Endothelial cell of umbilical vein (primary cell): ENCODE measurements around the gene CNTNAP2. TPM values are rescaled to one million over a fixed set of nuclear protein-coding genes. Genes with fewer than 3 reads are reported as not detected.

Experiments
- BruUV-seq: library from RNA; stranded (reverse); fragments of 400-500 nt; replicated peaks from 2 replicates; lab custom pipeline; 2021; lab: Mats Ljungman, UMichigan
- CTCF ChIA-PET: fragments of 300-600, 350-600 bp; sonication (Branson Sonifier 250); formaldehyde crosslinking; loops from one replicate; lab custom pipeline; 2021; ENCODE audit warnings: antibody characterized with exemption, inconsistent platforms; lab: Charles Lee
- POLR2A ChIA-PET: fragments of 300-600, 350-600 bp; sonication (Branson Sonifier 250); formaldehyde crosslinking; loops from one replicate; lab custom pipeline; 2021; ENCODE audit warnings: antibody characterized with exemption, inconsistent platforms; lab: Charles Lee
- DNase-seq: peaks from one replicate; pipeline ENCODE4 v3.0.0-alpha.2; 2011; ENCODE audit warnings: low read depth, low spot score
- FAIRE-seq: peaks from 2 replicates; lab custom pipeline; 2011; peaks lifted over from hg19 to GRCh38; lab: Jason Lieb, UNC
- H2AFZ ChIP-seq: 2 replicates; pipeline ENCODE4 v1.6.0; 2012; ENCODE audit warnings: low read depth, low read length, control low read depth, inconsistent platforms
- H3K27ac ChIP-seq: 2 replicates; pipeline ENCODE4 v1.5.1; 2011; ENCODE audit warnings: low read depth, mild to moderate bottlenecking, control low read depth, low read length, moderate library complexity; ENCODE audit not compliant: insufficient read depth
- H3K27me3 ChIP-seq, 2 experiments: 2 replicates each; pipeline versions ENCODE4 v1.6.0 to v1.6.1; 2011; ENCODE audit warnings: low read length in 2 of 2, mixed read lengths in 1 of 2; ENCODE audit not compliant: control insufficient read depth in 2 of 2, insufficient read depth in 2 of 2
- H3K36me3 ChIP-seq, 2 experiments: 2 replicates in 1 of 2; 3 replicates in 1 of 2; pipeline ENCODE4 v1.5.1; 2011; ENCODE audit warnings: low read length in 2 of 2, mild to moderate bottlenecking in 1 of 2, moderate library complexity in 1 of 2; ENCODE audit not compliant: control insufficient read depth in 2 of 2, insufficient read depth in 2 of 2; ENCODE audit errors: extremely low read depth in 1 of 2
- H3K4me1 ChIP-seq: 3 replicates; pipeline ENCODE4 v1.5.1; 2011; ENCODE audit warnings: mild to moderate bottlenecking, low read length; ENCODE audit not compliant: control insufficient read depth, insufficient read depth; ENCODE audit errors: extremely low read depth
- H3K4me2 ChIP-seq: 2 replicates; pipeline ENCODE4 v1.6.1; 2011; ENCODE audit warnings: low read length, control low read depth, mixed read lengths; ENCODE audit not compliant: insufficient read depth
- H3K4me3 ChIP-seq, 3 experiments: fragments of 200-600 bp in 1 of 3; sonication (generic), shearing (Covaris generic) in 1 of 3; replicated peaks in 1 of 3; 2 replicates each; pipeline ENCODE4 v1.5.1; 2011 to 2016; ENCODE audit warnings: control low read depth in 3 of 3, low read length in 3 of 3, mild to moderate bottlenecking in 2 of 3, inconsistent platforms in 1 of 3, low read depth in 1 of 3, moderate library complexity in 1 of 3; ENCODE audit not compliant: insufficient read depth in 1 of 3
- H3K79me2 ChIP-seq: 2 replicates; pipeline ENCODE4 v1.6.0; 2012; ENCODE audit warnings: low read length, inconsistent platforms; ENCODE audit not compliant: control insufficient read depth, insufficient read depth
- H3K9ac ChIP-seq: replicated peaks from 2 replicates; pipeline ENCODE3; 2011; ENCODE audit warnings: low read length, control low read depth; ENCODE audit not compliant: insufficient read depth; ENCODE audit errors: extremely low read depth
- H3K9me1 ChIP-seq: replicated peaks from 3 replicates; pipeline ENCODE4 v1.6.0; 2011; ENCODE audit warnings: mild to moderate bottlenecking, low read length; ENCODE audit not compliant: control insufficient read depth, insufficient read depth; ENCODE audit errors: extremely low read depth
- H3K9me3 ChIP-seq: replicated peaks from 2 replicates; pipeline ENCODE4 v1.5.1; 2012; ENCODE audit warnings: low read length, inconsistent platforms; ENCODE audit not compliant: control insufficient read depth, insufficient read depth
- H4K20me1 ChIP-seq: replicated peaks from 2 replicates; pipeline ENCODE3; 2011; ENCODE audit warnings: mild to moderate bottlenecking, low read length; ENCODE audit not compliant: control insufficient read depth, insufficient read depth; ENCODE audit errors: extremely low read depth
- EZH2 ChIP-seq: IDR thresholded peaks from 2 replicates; pipeline ENCODE4 v1.6.1; 2012; ENCODE audit warnings: borderline replicate concordance, low read depth, mild to moderate bottlenecking, moderate library complexity, low read length, inconsistent platforms; ENCODE audit not compliant: severe bottlenecking
- FOS ChIP-seq: IDR thresholded peaks from 2 replicates; pipeline ENCODE4 v1.6.1; 2011; ENCODE audit warnings: mild to moderate bottlenecking, low read length, moderate library complexity, borderline replicate concordance; ENCODE audit not compliant: insufficient read depth
- GATA2 ChIP-seq: IDR thresholded peaks from 2 replicates; pipeline ENCODE4 v1.7.0; 2011; ENCODE audit warnings: low read depth, mild to moderate bottlenecking, moderate library complexity, mixed read lengths, low read length; ENCODE audit not compliant: insufficient read length, insufficient read depth
- JUN ChIP-seq: IDR thresholded peaks from 2 replicates; pipeline ENCODE4 v1.6.1; 2011; ENCODE audit warnings: borderline replicate concordance, low read depth; ENCODE audit not compliant: insufficient read length, insufficient read depth
- MYC ChIP-seq: IDR thresholded peaks from one replicate; pipeline ENCODE4 v1.6.1; 2011; ENCODE audit warnings: mild to moderate bottlenecking, low read depth, low read length
- POLR2A ChIP-seq: IDR thresholded peaks from 2 replicates; pipeline ENCODE4 v1.6.1; 2012; ENCODE audit warnings: low read depth, mild to moderate bottlenecking, control low read depth, low read length
- POLR2AphosphoS5 ChIP-seq: IDR thresholded peaks from 2 replicates; pipeline ENCODE4 v1.6.1; 2012; ENCODE audit warnings: low read depth, mild to moderate bottlenecking, control low read depth, low read length, moderate library complexity; ENCODE audit not compliant: insufficient read depth
- dilution Hi-C: fragments of 300-500 bp; cut with MboI; formaldehyde crosslinking; loops from one replicate; pipeline ENCODE4 v1.15.0; 2019; ENCODE audit warnings: low sequenced_read_pairs; ENCODE audit not compliant: extremely low pct_ligation_motif_present
- intact Hi-C: fragments of 100-400 bp; cut with micrococcal nuclease; formaldehyde crosslinking; loops from one replicate; pipeline ENCODE4 v1.10.0; 2022
- polyA plus RNA-seq, 4 experiments: library from polyadenylated mRNA; depleted of rRNA in 3 of 4; stranded (reverse) in 3 of 4; unstranded in 1 of 4; fragments of >200 nt; gene quantifications; 2 replicates each; pipeline versions ENCODE4 v1.2.1 to v1.2.3, GENCODE V29; 2011 to 2012; ENCODE audit warnings: missing spikeins in 1 of 4
- total RNA-seq: library from RNA; stranded (reverse); gene quantifications from 2 replicates; pipeline ENCODE4 v1.2.3, GENCODE V29; 2021
- TF ChIP-seq, protein P1 (sequence below): IDR thresholded peaks from 2 replicates; pipeline ENCODE4 v1.6.1; 2011; ENCODE audit not compliant: insufficient read depth, insufficient read length
- TF ChIP-seq, protein P2 (sequence below), 2 donors: IDR thresholded peaks; 1 replicate in 1 of 2; 2 replicates in 1 of 2; pipeline ENCODE4 v1.5.1; 2011; ENCODE audit warnings: low read length in 2 of 2, mild to moderate bottlenecking in 2 of 2, moderate library complexity in 2 of 2, control low read depth in 1 of 2, inconsistent platforms in 1 of 2, low read depth in 1 of 2; ENCODE audit not compliant: insufficient read depth in 1 of 2; ENCODE audit errors: extremely low read depth in 1 of 2

CNTNAP2 gene
- total and polyA plus RNA-seq, 2 donors (not counting 3 experiments of a cell fraction or from before 2014, with no cell fraction given) = not detected

- dilution Hi-C loops (no loop called here), intact Hi-C loops (no loop called here)
- no peak for TF ChIP-seq POLR2AphosphoS5
- TF ChIP-seq, protein P1, sequence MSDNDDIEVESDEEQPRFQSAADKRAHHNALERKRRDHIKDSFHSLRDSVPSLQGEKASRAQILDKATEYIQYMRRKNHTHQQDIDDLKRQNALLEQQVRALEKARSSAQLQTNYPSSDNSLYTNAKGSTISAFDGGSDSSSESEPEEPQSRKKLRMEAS = no peak
- Histone ChIP-seq H3K4me2 (no peak overlapping the region), H3K79me2 (no peaks in the 10 kb centered on the region), H3K4me3 (no peak overlapping the region), H3K36me3 (no peaks in the 10 kb centered on the region), H3K9me3 (no peaks in the 10 kb centered on the region), H3K4me1 (no peaks in the 10 kb centered on the region), H3K27me3 (no peaks in the 10 kb centered on the region), H3K27ac (no peak overlapping the region), H3K9me1 (no peaks in the 10 kb centered on the region), H2AFZ (no peak overlapping the region), H3K9ac (no peak overlapping the region), H4K20me1 (no peaks in the 10 kb centered on the region)
- ChIA-PET POLR2A (no interaction called here), CTCF (no interaction called here)
- FAIRE-seq (no peak), DNase-seq (no peak)
- no TSS peak for BruUV-seq
Observed at GRCh38 chr7:148397551-148397950, 2280.9 kb downstream of the CNTNAP2 start.

DNA sequence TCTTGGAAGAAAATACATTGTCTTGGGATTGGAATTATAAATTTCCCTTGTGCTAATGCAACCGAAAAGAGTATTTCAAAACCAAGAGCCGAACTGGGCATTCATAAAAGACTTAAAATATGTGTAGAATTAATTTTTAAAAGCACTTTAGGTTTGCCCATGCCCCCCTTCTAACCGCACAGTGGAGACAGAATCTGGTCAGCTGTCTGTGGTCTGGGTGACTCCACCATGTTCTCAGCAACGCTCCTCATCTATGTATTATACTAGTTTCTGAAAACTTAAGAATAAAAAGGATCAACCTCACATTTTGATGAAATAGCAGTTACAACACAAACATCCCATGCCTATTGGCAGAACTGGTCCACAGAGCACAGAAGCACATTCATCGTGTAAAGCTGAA lies 2281.4 kb downstream of the CNTNAP2 start:
- no peak overlapping the region for H2AFZ ChIP-seq
- FAIRE-seq (no peak), DNase-seq (no peak)
- no peaks in the 10 kb centered on the region for H3K79me2 ChIP-seq
- intact Hi-C loops (no loop called here), dilution Hi-C loops (no loop called here)
- H3K27ac ChIP-seq = no peak overlapping the region
- H3K27me3 ChIP-seq = no peaks in the 10 kb centered on the region
- H3K9me3 ChIP-seq = no peaks in the 10 kb centered on the region
- H3K9ac ChIP-seq = no peak overlapping the region
- H4K20me1 ChIP-seq = no peaks in the 10 kb centered on the region
- no TSS peak for BruUV-seq
- no peak overlapping the region for H3K4me2 ChIP-seq
- no peaks in the 10 kb centered on the region for H3K36me3 ChIP-seq
- POLR2A ChIA-PET = no interaction called here
- no peak overlapping the region for H3K4me3 ChIP-seq
- no peaks in the 10 kb centered on the region for H3K9me1 ChIP-seq
- CTCF ChIA-PET = no interaction called here
- no peaks in the 10 kb centered on the region for H3K4me1 ChIP-seq
- TF ChIP-seq JUN (no peak), MYC (no peak), GATA2 (no peak), POLR2A (no peak), FOS (no peak), POLR2AphosphoS5 (no peak), EZH2 (no peak)
- TF ChIP-seq, protein P2, sequence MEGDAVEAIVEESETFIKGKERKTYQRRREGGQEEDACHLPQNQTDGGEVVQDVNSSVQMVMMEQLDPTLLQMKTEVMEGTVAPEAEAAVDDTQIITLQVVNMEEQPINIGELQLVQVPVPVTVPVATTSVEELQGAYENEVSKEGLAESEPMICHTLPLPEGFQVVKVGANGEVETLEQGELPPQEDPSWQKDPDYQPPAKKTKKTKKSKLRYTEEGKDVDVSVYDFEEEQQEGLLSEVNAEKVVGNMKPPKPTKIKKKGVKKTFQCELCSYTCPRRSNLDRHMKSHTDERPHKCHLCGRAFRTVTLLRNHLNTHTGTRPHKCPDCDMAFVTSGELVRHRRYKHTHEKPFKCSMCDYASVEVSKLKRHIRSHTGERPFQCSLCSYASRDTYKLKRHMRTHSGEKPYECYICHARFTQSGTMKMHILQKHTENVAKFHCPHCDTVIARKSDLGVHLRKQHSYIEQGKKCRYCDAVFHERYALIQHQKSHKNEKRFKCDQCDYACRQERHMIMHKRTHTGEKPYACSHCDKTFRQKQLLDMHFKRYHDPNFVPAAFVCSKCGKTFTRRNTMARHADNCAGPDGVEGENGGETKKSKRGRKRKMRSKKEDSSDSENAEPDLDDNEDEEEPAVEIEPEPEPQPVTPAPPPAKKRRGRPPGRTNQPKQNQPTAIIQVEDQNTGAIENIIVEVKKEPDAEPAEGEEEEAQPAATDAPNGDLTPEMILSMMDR (IDR thresholded peaks at IDR 0.05; ENCODE audit: extremely low read depth in 1 of 2, insufficient read depth in 1 of 2, low read depth in 1 of 2, low read length in 2 of 2) = no peak
- TF ChIP-seq, protein P1 = no peak
